HEK293T (cell line): ENCODE results near the gene MYRFL.

ENCODE experiments used
- CTCF ChIA-PET: fragments of 350-600 bp; formaldehyde crosslinking; extraction: SDS; loops from one replicate; lab custom pipeline; 2021; ENCODE audit warnings: antibody characterized with exemption, inconsistent platforms; lab: Yijun Ruan, JAX
- POLR2A ChIA-PET: fragments of 350-600 bp; formaldehyde crosslinking; extraction: SDS; loops from one replicate; lab custom pipeline; 2020; ENCODE audit warnings: antibody characterized with exemption, inconsistent platforms; lab: Yijun Ruan, JAX
- DNase-seq: peaks from one replicate; pipeline ENCODE4 v3.0.0; 2012; ENCODE audit warnings: mixed read lengths; ENCODE audit errors: extremely low spot score
- ARNT ChIP-seq: fragments of 450-650 bp; IDR thresholded peaks from 2 replicates; pipeline ENCODE4 v1.6.1; 2017; ENCODE audit warnings: mild to moderate bottlenecking
- BHLHE40 ChIP-seq: fragments of 450-650 bp; IDR thresholded peaks from 2 replicates; pipeline ENCODE4 v1.6.1; 2016; ENCODE audit warnings: mild to moderate bottlenecking, moderate library complexity, borderline replicate concordance
- CTBP1 ChIP-seq: fragments of 450-650 bp; IDR thresholded peaks from 2 replicates; pipeline ENCODE4 v1.6.1; 2016; ENCODE audit warnings: borderline replicate concordance
- ELF4 ChIP-seq: fragments of 450-650 bp; IDR thresholded peaks from 2 replicates; pipeline ENCODE4 v1.6.1; 2017; ENCODE audit warnings: antibody characterized with exemption
- FOXA1 ChIP-seq: fragments of 450-650 bp; IDR thresholded peaks from 2 replicates; pipeline ENCODE4 v1.6.1; 2016; ENCODE audit warnings: mild to moderate bottlenecking
- FOXK2 ChIP-seq: fragments of 450-650 bp; IDR thresholded peaks from 2 replicates; pipeline ENCODE4 v1.6.1; 2016; ENCODE audit warnings: mild to moderate bottlenecking
- FOXM1 ChIP-seq: fragments of 450-650 bp; IDR thresholded peaks from 2 replicates; pipeline ENCODE4 v1.6.1; 2017; ENCODE audit warnings: mild to moderate bottlenecking, borderline replicate concordance
- HDGF ChIP-seq: fragments of 450-650 bp; IDR thresholded peaks from 2 replicates; pipeline ENCODE4 v1.6.1; 2017; ENCODE audit warnings: antibody characterized with exemption, borderline replicate concordance
- L3MBTL2 ChIP-seq: fragments of 450-650 bp; conservative IDR thresholded peaks from 2 replicates; pipeline ENCODE4 v1.6.1; 2016; ENCODE audit warnings: mild to moderate bottlenecking
- LEF1 ChIP-seq: fragments of 450-650 bp; IDR thresholded peaks from 2 replicates; pipeline ENCODE4 v1.6.1; 2017; ENCODE audit warnings: mild to moderate bottlenecking, borderline replicate concordance
- NFRKB ChIP-seq: fragments of 450-650 bp; IDR thresholded peaks from 2 replicates; pipeline ENCODE4 v1.6.1; 2016; ENCODE audit warnings: mild to moderate bottlenecking, moderate library complexity
- SP1 ChIP-seq: fragments of 450-650 bp; IDR thresholded peaks from 2 replicates; pipeline ENCODE4 v1.6.1; 2017
- SUZ12 ChIP-seq: fragments of 450-650 bp; IDR thresholded peaks from 2 replicates; pipeline ENCODE4 v1.6.1; 2016; ENCODE audit warnings: mild to moderate bottlenecking
- TARDBP ChIP-seq: fragments of 450-650 bp; IDR thresholded peaks from 2 replicates; pipeline ENCODE4 v1.6.1; 2016
- ZNF384 ChIP-seq: fragments of 450-650 bp; IDR thresholded peaks from 2 replicates; pipeline ENCODE4 v1.6.1; 2016
- TF ChIP-seq, protein P1 (sequence below): fragments of 450-650 bp; IDR thresholded peaks from 2 replicates; pipeline ENCODE4 v1.6.1; 2016

Gene MYRFL

DNA sequence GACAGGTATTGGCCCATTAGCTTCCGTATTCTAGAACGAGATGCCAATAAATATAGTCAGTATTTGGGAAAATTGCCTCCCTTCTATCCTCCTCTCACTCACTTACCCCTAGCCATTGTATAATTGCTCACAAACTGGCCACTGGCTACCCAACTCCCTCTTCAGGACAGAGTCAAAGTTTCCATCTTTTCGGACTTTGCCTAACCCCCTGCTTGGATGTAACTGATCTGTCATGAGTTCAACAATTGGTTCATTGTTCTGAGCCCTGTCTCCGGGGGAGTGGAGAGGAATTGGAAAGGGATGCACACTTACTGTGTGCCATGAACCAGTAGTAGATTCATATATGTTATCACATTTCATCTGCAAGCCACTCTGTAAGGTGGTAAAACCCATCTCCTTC is 12.2 kb downstream of the MYRFL start:
- POLR2A ChIA-PET: no interaction called here
- CTCF ChIA-PET: no interaction called here
- no peak for TF ChIP-seq BHLHE40
- TF ChIP-seq, protein P1, sequence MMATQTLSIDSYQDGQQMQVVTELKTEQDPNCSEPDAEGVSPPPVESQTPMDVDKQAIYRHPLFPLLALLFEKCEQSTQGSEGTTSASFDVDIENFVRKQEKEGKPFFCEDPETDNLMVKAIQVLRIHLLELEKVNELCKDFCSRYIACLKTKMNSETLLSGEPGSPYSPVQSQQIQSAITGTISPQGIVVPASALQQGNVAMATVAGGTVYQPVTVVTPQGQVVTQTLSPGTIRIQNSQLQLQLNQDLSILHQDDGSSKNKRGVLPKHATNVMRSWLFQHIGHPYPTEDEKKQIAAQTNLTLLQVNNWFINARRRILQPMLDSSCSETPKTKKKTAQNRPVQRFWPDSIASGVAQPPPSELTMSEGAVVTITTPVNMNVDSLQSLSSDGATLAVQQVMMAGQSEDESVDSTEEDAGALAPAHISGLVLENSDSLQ: no peak
- TF ChIP-seq FOXK2: no peak
- no peak for DNase-seq

DNA sequence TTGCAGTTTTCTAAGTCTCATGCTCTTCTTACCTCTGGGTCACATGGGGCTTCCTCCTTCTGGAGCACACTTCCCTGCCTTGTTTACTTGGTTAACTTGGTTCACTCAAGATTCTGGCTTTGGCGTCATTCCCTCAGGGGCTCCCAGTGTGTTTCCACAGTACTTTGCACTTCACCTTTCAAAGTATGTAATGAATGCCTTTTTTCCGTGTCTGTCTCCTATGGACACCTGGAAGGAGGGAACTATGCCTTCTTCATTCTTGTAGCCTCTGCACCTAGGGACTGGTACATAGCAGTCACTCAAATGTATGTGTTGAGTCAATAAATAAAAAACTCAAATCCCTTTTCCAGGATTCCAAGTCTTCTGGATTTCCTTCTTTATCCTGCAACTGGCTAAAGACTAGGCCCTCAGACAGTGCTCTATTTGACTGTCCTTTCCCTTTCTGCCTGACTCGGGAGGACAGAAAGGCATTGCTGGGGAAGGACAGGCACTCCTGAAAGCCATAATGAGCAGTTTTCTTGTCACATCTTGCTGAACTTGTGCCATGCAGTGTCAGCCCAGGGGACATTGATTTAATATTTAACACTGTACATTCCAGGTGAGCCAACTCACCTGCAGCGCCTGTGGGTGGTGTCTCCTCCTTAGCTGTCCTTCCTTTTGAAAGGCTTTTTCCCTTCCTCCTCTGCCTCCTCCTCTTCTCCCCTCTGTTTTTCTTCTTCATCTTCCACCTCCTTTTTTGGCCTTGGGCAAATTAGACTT is 12.8 kb downstream of the MYRFL start:
- DNase-seq: no peak
- CTCF ChIA-PET: no interaction called here
- TF ChIP-seq BHLHE40 (no peak), CTBP1 (no peak), SP1 (no peak), FOXK2 (no peak), HDGF (no peak), ELF4 (no peak), ZNF384 (no peak), L3MBTL2 (no peak)
- TF ChIP-seq, protein P1: no peak
- POLR2A ChIA-PET: no interaction called here

DNA sequence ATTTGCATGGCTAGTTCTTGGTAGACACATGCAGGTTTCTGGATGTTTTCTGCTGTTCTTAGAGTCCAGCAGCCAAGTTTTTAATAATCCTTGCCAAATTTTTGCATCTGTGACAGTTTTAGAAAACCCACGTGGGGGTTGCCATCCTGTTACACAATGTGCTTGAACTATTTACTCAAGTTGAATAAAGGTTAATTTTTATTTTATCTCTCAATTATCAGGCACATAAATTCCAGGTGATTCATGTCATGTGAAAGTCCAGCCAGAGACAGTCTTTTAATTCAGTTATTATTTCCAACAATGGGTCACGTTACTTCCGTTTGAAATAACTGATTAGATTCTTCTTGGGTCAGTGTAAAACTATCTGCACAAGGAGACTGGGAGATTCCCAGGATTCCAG is 15.7 kb downstream of the MYRFL start:
- no peak for DNase-seq
- CTCF ChIA-PET: no interaction called here
- POLR2A ChIA-PET: no interaction called here
- TF ChIP-seq ARNT: no peak
- no peak for TF ChIP-seq SP1
- no peak for TF ChIP-seq ELF4
- no peak for TF ChIP-seq SUZ12
- TF ChIP-seq CTBP1: no peak

DNA sequence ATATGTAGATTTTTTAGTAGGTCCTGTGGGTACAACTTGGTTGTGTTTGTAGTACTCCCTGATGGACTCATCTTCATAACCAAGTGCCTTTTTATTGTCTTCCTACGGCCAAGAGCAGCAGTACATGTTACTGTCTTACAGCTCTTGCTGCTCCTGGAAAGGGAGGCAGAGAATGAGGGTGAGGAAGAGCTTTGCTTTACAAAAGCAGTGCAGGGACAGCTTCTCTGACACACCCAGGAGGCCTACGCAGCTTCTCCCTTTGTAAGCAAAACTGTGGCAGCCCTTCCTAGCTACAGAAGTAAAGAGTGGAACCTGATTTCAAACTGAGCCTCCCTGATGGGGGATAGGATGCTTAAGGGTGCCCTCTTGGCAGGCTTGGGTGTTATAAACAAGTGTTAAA is 18.6 kb downstream of the MYRFL start:
- CTCF ChIA-PET: no interaction called here
- POLR2A ChIA-PET: no interaction called here
- no peak for DNase-seq
- TF ChIP-seq CTBP1 (no peak), NFRKB (no peak), SUZ12 (no peak), SP1 (no peak), LEF1 (no peak), ARNT (no peak), FOXK2 (no peak), HDGF (no peak), TARDBP (no peak)
- TF ChIP-seq, protein P1: no peak

DNA sequence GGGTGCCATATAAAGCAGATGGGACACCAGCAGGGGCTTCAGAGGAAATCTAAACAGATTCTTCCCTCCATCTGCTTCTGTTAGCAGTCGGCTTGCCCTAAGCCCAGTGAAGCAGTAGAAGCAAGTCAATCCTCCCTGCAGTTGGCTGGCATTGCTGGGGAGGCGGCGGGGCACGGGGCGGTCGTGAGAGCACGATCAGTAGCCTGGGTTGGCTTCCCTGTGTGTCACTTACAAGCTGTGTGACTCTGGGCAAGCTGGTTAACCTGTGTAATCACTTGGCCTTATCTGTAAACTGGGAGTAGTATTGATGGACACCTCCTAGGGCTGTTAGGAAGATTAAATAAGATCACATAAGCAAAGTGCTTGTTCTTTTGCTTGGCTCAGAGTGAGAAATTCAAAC is 19.4 kb downstream of the MYRFL start:
- ChIA-PET POLR2A (no interaction called here), CTCF (no interaction called here)
- no peak for DNase-seq
- TF ChIP-seq L3MBTL2 (no peak), NFRKB (no peak), SP1 (no peak), FOXK2 (no peak), FOXA1 (no peak)

DNA sequence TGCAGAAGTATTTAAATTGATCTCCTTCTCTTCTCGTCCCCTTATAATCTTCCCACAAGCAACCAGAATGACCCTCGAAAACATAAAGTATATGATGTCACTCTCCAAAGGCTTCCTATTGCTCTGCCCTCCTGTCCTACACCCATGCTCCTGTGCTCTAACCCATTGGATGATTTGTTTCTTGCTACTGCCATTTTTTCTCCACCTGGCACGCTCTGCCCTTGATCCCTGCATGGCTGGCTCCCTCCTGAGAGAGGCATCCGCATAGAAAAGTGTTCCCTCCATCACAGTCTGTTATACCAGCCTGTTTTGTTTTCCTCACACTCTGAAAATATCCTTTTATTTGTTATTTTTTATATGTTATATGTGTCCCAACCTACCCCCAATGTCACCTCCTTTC is 19.8 kb downstream of the MYRFL start:
- CTCF ChIA-PET: interaction anchor here (0.6 kb wide), 1 partner anchor 12 kb away, joined by 3 read pairs; no protein-coding TSS in a partner anchor
- no peak for DNase-seq
- POLR2A ChIA-PET: no interaction called here
- no peak for TF ChIP-seq SUZ12
- TF ChIP-seq CTBP1: no peak
- TF ChIP-seq HDGF: no peak
- TF ChIP-seq FOXM1: no peak
- no peak for TF ChIP-seq ELF4
- TF ChIP-seq ZNF384: no peak
- no peak for TF ChIP-seq NFRKB
- no peak for TF ChIP-seq ARNT
- TF ChIP-seq SP1: no peak
- no peak for TF ChIP-seq LEF1
- TF ChIP-seq FOXK2: no peak
- TF ChIP-seq, protein P1: no peak
- no peak for TF ChIP-seq L3MBTL2
- no peak for TF ChIP-seq BHLHE40
- no peak for TF ChIP-seq FOXA1
- TF ChIP-seq TARDBP: no peak
